HEK293 (cell line): Measurements from ENCODE around the gene CLN3.
"Not testable (repeated sequence)": the region's sequence is repeated elsewhere in the genome, so short reads cannot be mapped to it uniquely, and the experiment has no call there.

ENCODE experiments used
- GLI2 ChIP-seq: fragments of 450-650 bp; formaldehyde crosslinking; IDR thresholded peaks from 2 replicates; pipeline ENCODE4; 2017; ENCODE audit warnings: missing biosample characterization, missing genetic modification characterization, low read depth, borderline replicate concordance
- MYNN ChIP-seq: fragments of 450-650 bp; formaldehyde crosslinking; IDR thresholded peaks from 2 replicates; pipeline ENCODE4 v1.5.1; 2016; ENCODE audit warnings: missing biosample characterization, missing genetic modification characterization, borderline replicate concordance
- TCF7L2 ChIP-seq: IDR thresholded peaks from 2 replicates; pipeline ENCODE4 v1.6.1; 2011; ENCODE audit warnings: low read depth, mild to moderate bottlenecking, inconsistent platforms, low read length, moderate library complexity, borderline replicate concordance
- YY2 ChIP-seq: fragments of 450-650 bp; formaldehyde crosslinking; IDR thresholded peaks from 2 replicates; pipeline ENCODE4 v1.5.1; 2016; ENCODE audit warnings: missing biosample characterization, missing genetic modification characterization
- ZBTB48 ChIP-seq: fragments of 450-650 bp; formaldehyde crosslinking; IDR thresholded peaks from 2 replicates; pipeline ENCODE4 v1.5.1; 2016; ENCODE audit warnings: missing biosample characterization, missing genetic modification characterization
- ZNF184 ChIP-seq: fragments of 450-650 bp; IDR thresholded peaks from 2 replicates; pipeline ENCODE4 v1.5.1; 2018; ENCODE audit warnings: missing biosample characterization, mild to moderate bottlenecking, missing genetic modification characterization
- ZNF394 ChIP-seq: fragments of 450-650 bp; formaldehyde crosslinking; IDR thresholded peaks from 2 replicates; pipeline ENCODE4 v1.5.1; 2016; ENCODE audit warnings: missing biosample characterization, missing genetic modification characterization, mild to moderate bottlenecking, moderate library complexity, borderline replicate concordance
- ZNF48 ChIP-seq: fragments of 450-650 bp; formaldehyde crosslinking; IDR thresholded peaks from 2 replicates; pipeline ENCODE4 v1.5.1; 2016; ENCODE audit warnings: missing biosample characterization, missing genetic modification characterization
- ZNF514 ChIP-seq: fragments of 450-650 bp; formaldehyde crosslinking; IDR thresholded peaks from 2 replicates; pipeline ENCODE4 v1.5.1; 2016; ENCODE audit warnings: missing biosample characterization, missing genetic modification characterization
- ZNF600 ChIP-seq: fragments of 450-650 bp; formaldehyde crosslinking; IDR thresholded peaks from 2 replicates; pipeline ENCODE4 v1.5.1; 2016; ENCODE audit warnings: missing biosample characterization, missing genetic modification characterization
- ZSCAN16 ChIP-seq: fragments of 450-650 bp; formaldehyde crosslinking; IDR thresholded peaks from 2 replicates; pipeline ENCODE4 v1.5.1; 2016; ENCODE audit warnings: missing biosample characterization, missing genetic modification characterization
- TF ChIP-seq, protein P1 (sequence below): fragments of 450-650 bp; formaldehyde crosslinking; IDR thresholded peaks from 2 replicates; pipeline ENCODE4 v1.5.1; 2016; ENCODE audit warnings: missing biosample characterization, missing genetic modification characterization
- TF ChIP-seq, protein P2 (sequence below): fragments of 450-650 bp; formaldehyde crosslinking; IDR thresholded peaks from 2 replicates; pipeline ENCODE4 v1.5.1; 2016; ENCODE audit warnings: missing biosample characterization, missing genetic modification characterization, low read depth
- TF ChIP-seq, protein P3 (sequence below): fragments of 450-650 bp; formaldehyde crosslinking; IDR thresholded peaks from 2 replicates; pipeline ENCODE4; 2016; ENCODE audit warnings: missing biosample characterization, missing genetic modification characterization

DNA sequence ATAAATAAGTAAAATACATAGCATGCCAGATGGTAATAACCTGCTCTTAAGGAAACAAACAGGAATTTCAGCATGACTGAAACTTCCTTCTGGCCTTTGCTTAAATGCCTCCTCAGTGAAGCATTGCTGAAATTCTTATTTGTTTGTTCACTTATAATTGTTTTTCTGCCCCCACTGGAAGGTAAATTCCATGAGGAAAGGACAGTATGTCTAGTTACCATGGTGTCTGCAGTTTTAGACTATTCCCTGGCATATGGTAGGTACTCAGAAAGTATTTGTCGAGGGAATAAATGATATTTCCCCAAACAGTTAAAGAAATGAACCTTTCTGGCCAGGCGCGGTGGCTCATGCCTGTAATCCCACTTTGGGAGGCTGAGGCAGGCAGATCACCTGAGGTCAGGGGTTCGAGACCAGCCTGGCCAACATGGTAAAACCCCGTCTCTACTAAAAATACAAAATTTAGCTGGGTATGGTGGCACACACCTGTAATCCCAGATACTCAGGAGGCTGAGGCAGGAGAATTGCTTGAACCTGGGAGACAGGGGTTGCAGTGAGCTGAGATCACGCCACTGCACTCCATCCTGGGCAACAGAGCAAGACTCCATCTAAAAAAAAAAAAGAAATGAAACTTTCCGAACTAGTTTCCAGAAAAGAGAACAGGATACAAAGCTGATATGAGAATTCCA is 35.4 kb upstream of the CLN3 start:
- TF ChIP-seq, protein P1, sequence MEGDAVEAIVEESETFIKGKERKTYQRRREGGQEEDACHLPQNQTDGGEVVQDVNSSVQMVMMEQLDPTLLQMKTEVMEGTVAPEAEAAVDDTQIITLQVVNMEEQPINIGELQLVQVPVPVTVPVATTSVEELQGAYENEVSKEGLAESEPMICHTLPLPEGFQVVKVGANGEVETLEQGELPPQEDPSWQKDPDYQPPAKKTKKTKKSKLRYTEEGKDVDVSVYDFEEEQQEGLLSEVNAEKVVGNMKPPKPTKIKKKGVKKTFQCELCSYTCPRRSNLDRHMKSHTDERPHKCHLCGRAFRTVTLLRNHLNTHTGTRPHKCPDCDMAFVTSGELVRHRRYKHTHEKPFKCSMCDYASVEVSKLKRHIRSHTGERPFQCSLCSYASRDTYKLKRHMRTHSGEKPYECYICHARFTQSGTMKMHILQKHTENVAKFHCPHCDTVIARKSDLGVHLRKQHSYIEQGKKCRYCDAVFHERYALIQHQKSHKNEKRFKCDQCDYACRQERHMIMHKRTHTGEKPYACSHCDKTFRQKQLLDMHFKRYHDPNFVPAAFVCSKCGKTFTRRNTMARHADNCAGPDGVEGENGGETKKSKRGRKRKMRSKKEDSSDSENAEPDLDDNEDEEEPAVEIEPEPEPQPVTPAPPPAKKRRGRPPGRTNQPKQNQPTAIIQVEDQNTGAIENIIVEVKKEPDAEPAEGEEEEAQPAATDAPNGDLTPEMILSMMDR (tag by site-specific recombination), result not testable (repeated sequence)
- not testable (repeated sequence) for TF ChIP-seq YY2 (tag by site-specific recombination); MYNN (tag by site-specific recombination); TCF7L2; ZSCAN16 (tag by site-specific recombination); ZNF184; ZNF394 (tag by site-specific recombination); ZNF48 (tag by site-specific recombination); ZNF600 (tag by site-specific recombination); ZBTB48 (tag by site-specific recombination); ZNF514 (tag by site-specific recombination); GLI2 (tag by site-specific recombination)
- TF ChIP-seq, protein P2, sequence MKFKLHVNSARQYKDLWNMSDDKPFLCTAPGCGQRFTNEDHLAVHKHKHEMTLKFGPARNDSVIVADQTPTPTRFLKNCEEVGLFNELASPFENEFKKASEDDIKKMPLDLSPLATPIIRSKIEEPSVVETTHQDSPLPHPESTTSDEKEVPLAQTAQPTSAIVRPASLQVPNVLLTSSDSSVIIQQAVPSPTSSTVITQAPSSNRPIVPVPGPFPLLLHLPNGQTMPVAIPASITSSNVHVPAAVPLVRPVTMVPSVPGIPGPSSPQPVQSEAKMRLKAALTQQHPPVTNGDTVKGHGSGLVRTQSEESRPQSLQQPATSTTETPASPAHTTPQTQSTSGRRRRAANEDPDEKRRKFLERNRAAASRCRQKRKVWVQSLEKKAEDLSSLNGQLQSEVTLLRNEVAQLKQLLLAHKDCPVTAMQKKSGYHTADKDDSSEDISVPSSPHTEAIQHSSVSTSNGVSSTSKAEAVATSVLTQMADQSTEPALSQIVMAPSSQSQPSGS (tag by site-specific recombination), result not testable (repeated sequence)
- TF ChIP-seq, protein P3, sequence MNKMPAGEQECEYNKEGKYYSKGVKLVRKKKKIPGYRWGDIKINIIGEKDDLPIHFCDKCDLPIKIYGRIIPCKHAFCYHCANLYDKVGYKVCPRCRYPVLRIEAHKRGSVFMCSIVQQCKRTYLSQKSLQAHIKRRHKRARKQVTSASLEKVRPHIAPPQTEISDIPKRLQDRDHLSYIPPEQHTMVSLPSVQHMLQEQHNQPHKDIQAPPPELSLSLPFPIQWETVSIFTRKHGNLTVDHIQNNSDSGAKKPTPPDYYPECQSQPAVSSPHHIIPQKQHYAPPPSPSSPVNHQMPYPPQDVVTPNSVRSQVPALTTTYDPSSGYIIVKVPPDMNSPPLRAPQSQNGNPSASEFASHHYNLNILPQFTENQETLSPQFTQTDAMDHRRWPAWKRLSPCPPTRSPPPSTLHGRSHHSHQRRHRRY (tag by site-specific recombination), result not testable (repeated sequence)
